HepG2 (cell line): Measurements from ENCODE around the gene NAMPT. TPM values are rescaled to one million over a fixed set of nuclear protein-coding genes. Genes with fewer than 3 reads are reported as not detected.

Source experiments
- EHMT2 ChIP-seq: fragments of 200-600 bp; sonication (generic); IDR thresholded peaks from 2 replicates; pipeline ENCODE4 v1.7.0; 2017; ENCODE audit warnings: antibody characterized with exemption, low read depth, low read length, borderline replicate concordance
- ELF3 ChIP-seq: IDR thresholded peaks from 2 replicates; pipeline ENCODE4 v1.6.1; 2016; ENCODE audit warnings: missing genetic modification reagents, missing compliant biosample characterization
- FOXA1 ChIP-seq, 2 experiments: fragments of 450-650 bp in 1 of 2; sonication (generic) in 1 of 2; formaldehyde crosslinking in 1 of 2; IDR thresholded peaks; 2 replicates each; pipeline versions ENCODE4 v1.4.0 to v1.6.1; 2016 to 2020; ENCODE audit warnings: missing genetic modification reagents in 1 of 2
- FOXO1 ChIP-seq: sonication (generic); formaldehyde crosslinking; IDR thresholded peaks from 2 replicates; pipeline ENCODE4 v1.4.0; 2020; ENCODE audit warnings: missing genetic modification reagents
- JUN ChIP-seq: sonication (generic); formaldehyde crosslinking; IDR thresholded peaks from 2 replicates; pipeline ENCODE4 v1.4.0; 2020; ENCODE audit warnings: mild to moderate bottlenecking, missing genetic modification reagents
- KAT7 ChIP-seq: IDR thresholded peaks from 2 replicates; pipeline ENCODE4 v1.6.1; 2018; ENCODE audit warnings: borderline replicate concordance, missing compliant biosample characterization
- MXD4 ChIP-seq: IDR thresholded peaks from 2 replicates; pipeline ENCODE4 v1.6.1; 2016; ENCODE audit warnings: mild to moderate bottlenecking, missing biosample characterization, missing genetic modification reagents
- PRMT3 ChIP-seq: sonication (generic); formaldehyde crosslinking; IDR thresholded peaks from 2 replicates; pipeline ENCODE4 v1.8.1; 2022; ENCODE audit warnings: low read depth, mild to moderate bottlenecking, moderate library complexity, missing genetic modification reagents, borderline replicate concordance
- RFX1 ChIP-seq: fragments of 450-650 bp; IDR thresholded peaks from 2 replicates; pipeline ENCODE4 v1.6.1; 2017
- RNF2 ChIP-seq: fragments of 450-650 bp; conservative IDR thresholded peaks from 2 replicates; pipeline ENCODE4 v1.6.1; 2016; ENCODE audit warnings: low read depth
- SATB2 ChIP-seq: sonication (generic); formaldehyde crosslinking; IDR thresholded peaks from 2 replicates; pipeline ENCODE4 v1.5.0; 2020; ENCODE audit warnings: missing genetic modification reagents
- ZFP36 ChIP-seq: fragments of 150-350 bp; IDR thresholded peaks from 2 replicates; pipeline ENCODE4 v1.6.1; 2018; ENCODE audit warnings: borderline replicate concordance, low read length, low read depth; ENCODE audit not compliant: partially characterized antibody
- ZNF605 ChIP-seq: sonication (generic); formaldehyde crosslinking; IDR thresholded peaks from 2 replicates; pipeline ENCODE4 v1.8.0; 2022; ENCODE audit warnings: mild to moderate bottlenecking, missing genetic modification reagents
- ZNF644 ChIP-seq: IDR thresholded peaks from 2 replicates; pipeline ENCODE4 v1.6.1; 2016; ENCODE audit warnings: low read depth
- polyA plus RNA-seq, 8 experiments: library from polyadenylated mRNA; depleted of rRNA in 3 of 8; stranded (reverse) in 7 of 8; unstranded in 1 of 8; fragments of >200 nt; fragmentation: Illumina TruSeq in 4 of 8; extraction: Trizol in 4 of 8; gene quantifications; 2 replicates each; pipeline versions ENCODE4 v1.2.1 to v1.2.3, GENCODE V29; 2011 to 2016; ENCODE audit warnings: low read depth in 4 of 8, missing spikeins in 1 of 8, mixed read lengths in 1 of 8; ENCODE audit not compliant: insufficient read depth in 1 of 8
- total RNA-seq, 5 experiments: library from RNA; depleted of rRNA; stranded (reverse); fragments of >200 nt; fragmentation: Illumina TruSeq; extraction: Trizol; gene quantifications; 2 replicates each; pipeline ENCODE4 v1.2.3, GENCODE V29; 2016; ENCODE audit warnings: low read depth in 1 of 5
- TF ChIP-seq, protein P1 (sequence below): sonication (generic); formaldehyde crosslinking; IDR thresholded peaks from 2 replicates; pipeline ENCODE4 v1.4.0; 2020; ENCODE audit warnings: missing genetic modification reagents
- TF ChIP-seq, protein P2 (sequence below): sonication (generic); formaldehyde crosslinking; IDR thresholded peaks from 2 replicates; pipeline ENCODE4 v1.5.1; 2020; ENCODE audit warnings: mild to moderate bottlenecking, missing genetic modification reagents
- TF ChIP-seq, protein P3 (sequence below): sonication (generic); formaldehyde crosslinking; IDR thresholded peaks from 2 replicates; pipeline ENCODE4 v1.8.0; 2022; ENCODE audit warnings: low read depth, missing genetic modification reagents

NAMPT gene
- total and polyA plus RNA-seq, 2 of the 13 experiments (the other 11 are each of a cell fraction or from before 2014, with no cell fraction given), result 15.8 to 67.7 TPM

DNA sequence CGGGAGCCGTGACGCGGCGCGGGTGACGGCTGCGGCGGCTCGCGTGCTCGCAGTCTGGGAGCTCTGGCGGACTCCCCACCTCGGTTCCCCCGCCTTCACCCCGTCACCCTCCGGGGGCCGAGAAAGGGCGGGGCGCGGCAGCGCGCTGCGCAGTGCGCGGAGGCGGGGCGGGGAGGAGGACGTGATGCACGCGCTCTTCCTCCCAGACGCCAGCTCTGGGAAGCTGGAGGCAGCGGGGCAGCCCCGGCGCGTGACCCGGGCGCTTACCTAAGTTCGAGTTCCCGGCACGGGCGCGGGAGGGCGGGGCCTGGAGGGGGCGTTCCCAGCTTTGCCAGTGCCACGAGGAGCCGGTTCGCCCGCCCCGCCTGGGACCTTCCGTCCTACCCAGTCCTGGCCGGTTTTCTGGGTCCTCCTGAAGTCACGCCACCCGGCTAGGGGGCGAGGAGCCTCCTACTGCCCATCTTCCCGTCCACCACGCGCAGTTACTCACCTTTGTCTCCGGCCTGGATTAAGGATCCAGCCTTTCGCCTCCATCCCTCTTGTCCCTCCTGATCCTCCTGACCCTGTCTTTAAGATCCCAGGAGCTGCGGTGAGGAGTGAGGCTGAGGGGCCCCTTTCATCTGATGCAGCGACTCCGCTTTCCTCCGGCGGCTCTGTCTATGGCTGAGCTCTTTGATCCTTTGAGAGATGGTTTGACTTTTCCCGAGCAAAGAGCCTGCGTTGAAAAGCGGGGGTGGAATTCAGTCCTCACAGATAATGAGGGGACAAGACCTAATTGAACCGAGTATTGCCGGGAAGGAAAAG lies 470 bp upstream of the NAMPT start (continued):
- no peak for TF ChIP-seq ZFP36
- TF ChIP-seq MXD4 (CRISPR knock-in tag), result peak; percentile 93
- no peak; the same call in 1 of the 2 replicates for TF ChIP-seq KAT7 (CRISPR knock-in tag)
- TF ChIP-seq, protein P1, sequence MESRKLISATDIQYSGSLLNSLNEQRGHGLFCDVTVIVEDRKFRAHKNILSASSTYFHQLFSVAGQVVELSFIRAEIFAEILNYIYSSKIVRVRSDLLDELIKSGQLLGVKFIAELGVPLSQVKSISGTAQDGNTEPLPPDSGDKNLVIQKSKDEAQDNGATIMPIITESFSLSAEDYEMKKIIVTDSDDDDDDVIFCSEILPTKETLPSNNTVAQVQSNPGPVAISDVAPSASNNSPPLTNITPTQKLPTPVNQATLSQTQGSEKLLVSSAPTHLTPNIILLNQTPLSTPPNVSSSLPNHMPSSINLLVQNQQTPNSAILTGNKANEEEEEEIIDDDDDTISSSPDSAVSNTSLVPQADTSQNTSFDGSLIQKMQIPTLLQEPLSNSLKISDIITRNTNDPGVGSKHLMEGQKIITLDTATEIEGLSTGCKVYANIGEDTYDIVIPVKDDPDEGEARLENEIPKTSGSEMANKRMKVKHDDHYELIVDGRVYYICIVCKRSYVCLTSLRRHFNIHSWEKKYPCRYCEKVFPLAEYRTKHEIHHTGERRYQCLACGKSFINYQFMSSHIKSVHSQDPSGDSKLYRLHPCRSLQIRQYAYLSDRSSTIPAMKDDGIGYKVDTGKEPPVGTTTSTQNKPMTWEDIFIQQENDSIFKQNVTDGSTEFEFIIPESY (CRISPR knock-in tag), result no peak
- TF ChIP-seq ELF3 (CRISPR knock-in tag), result peak; percentile 60; the same call in 1 of the 2 replicates
- no peak for TF ChIP-seq RFX1
- TF ChIP-seq FOXO1, result no peak
- no peak for TF ChIP-seq JUN (CRISPR knock-in tag)
- no peak for TF ChIP-seq SATB2
- TF ChIP-seq, protein P2, sequence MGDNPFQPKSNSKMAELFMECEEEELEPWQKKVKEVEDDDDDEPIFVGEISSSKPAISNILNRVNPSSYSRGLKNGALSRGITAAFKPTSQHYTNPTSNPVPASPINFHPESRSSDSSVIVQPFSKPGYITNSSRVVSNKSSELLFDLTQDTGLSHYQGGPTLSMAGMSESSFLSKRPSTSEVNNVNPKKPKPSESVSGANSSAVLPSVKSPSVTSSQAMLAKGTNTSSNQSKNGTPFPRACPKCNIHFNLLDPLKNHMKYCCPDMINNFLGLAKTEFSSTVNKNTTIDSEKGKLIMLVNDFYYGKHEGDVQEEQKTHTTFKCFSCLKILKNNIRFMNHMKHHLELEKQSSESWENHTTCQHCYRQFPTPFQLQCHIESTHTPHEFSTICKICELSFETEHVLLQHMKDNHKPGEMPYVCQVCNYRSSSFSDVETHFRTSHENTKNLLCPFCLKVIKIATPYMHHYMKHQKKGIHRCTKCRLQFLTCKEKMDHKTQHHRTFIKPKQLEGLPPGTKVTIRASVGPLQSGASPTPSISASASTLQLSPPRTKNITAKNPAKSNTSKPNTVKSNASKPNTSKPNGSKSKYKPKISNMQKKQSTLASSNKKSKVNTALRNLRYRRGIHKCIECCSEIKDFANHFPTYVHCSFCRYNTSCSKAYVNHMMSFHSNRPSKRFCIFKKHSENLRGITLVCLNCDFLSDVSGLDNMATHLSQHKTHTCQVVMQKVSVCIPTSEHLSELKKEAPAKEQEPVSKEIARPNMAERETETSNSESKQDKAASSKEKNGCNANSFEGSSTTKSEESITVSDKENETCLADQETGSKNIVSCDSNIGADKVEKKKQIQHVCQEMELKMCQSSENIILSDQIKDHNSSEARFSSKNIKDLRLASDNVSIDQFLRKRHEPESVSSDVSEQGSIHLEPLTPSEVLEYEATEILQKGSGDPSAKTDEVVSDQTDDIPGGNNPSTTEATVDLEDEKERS (CRISPR knock-in tag), result no peak
- TF ChIP-seq ZNF605 (CRISPR knock-in tag), result peak; percentile 92
- TF ChIP-seq FOXA1 (IDR thresholded peaks at IDR 0.05), result no peak
- TF ChIP-seq FOXA1 (CRISPR knock-in tag; IDR thresholded peaks at IDR 0.05), result no peak
- peak; percentile 34; the same call in 1 of the 2 replicates for TF ChIP-seq PRMT3
- TF ChIP-seq, protein P3, sequence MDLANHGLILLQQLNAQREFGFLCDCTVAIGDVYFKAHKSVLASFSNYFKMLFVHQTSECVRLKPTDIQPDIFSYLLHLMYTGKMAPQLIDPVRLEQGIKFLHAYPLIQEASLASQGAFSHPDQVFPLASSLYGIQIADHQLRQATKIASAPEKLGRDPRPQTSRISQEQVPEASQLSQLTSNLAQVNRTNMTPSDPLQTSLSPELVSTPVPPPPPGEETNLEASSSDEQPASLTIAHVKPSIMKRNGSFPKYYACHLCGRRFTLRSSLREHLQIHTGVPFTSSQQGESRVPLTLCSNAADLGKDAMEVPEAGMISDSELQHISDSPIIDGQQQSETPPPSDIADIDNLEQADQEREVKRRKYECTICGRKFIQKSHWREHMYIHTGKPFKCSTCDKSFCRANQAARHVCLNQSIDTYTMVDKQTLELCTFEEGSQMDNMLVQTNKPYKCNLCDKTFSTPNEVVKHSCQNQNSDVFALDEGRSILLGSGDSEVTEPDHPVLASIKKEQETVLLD (CRISPR knock-in tag), result peak; percentile 90
- TF ChIP-seq EHMT2, result no peak
- 0 out of 2 replicates have a peak, but pooled peaks have one; percentile 33 for TF ChIP-seq RNF2
- no peak for TF ChIP-seq ZNF644 (CRISPR knock-in tag)
